Bronchial epithelial cell (primary cell): ENCODE data around the gene DRD5. TPM values are rescaled to one million over a fixed set of nuclear protein-coding genes. Genes with fewer than 3 reads are reported as not detected.
"Not testable (repeated sequence)": the region's sequence is repeated elsewhere in the genome, so short reads cannot be mapped to it uniquely, and the experiment has no call there.

Experiments
- DNase-seq: peaks from one replicate; pipeline ENCODE4 v3.0.0-alpha.2; 2010; ENCODE audit warnings: low read depth
- FAIRE-seq: peaks from 2 replicates; lab custom pipeline; 2011; peaks lifted over from hg19 to GRCh38; lab: Jason Lieb, UNC
- H3K27me3 ChIP-seq: 2 replicates; pipeline ENCODE4 v1.5.1; 2011; ENCODE audit warnings: low read length; ENCODE audit not compliant: control insufficient read depth, insufficient read depth
- H3K36me3 ChIP-seq: 2 replicates; pipeline ENCODE4 v1.5.1; 2011; ENCODE audit warnings: low read length; ENCODE audit not compliant: control insufficient read depth, insufficient read depth
- H3K4me3 ChIP-seq: 2 replicates; pipeline ENCODE4 v1.5.1; 2011; ENCODE audit warnings: mild to moderate bottlenecking, low read depth, low read length, control low read depth
- total RNA-seq: library from RNA; depleted of rRNA; stranded (reverse); fragments of >200 nt; gene quantifications from 2 replicates; pipeline ENCODE4 v1.2.1, GENCODE V29; 2014
- TF ChIP-seq, protein P1 (sequence below): IDR thresholded peaks from 2 replicates; pipeline ENCODE4 v1.5.1; 2011; ENCODE audit warnings: mild to moderate bottlenecking, moderate library complexity, low read length, control low read depth, inconsistent platforms; ENCODE audit not compliant: insufficient read depth, severe bottlenecking

The DRD5 gene
- total RNA-seq, 1 donor from 2014 or later = not detected

DNA sequence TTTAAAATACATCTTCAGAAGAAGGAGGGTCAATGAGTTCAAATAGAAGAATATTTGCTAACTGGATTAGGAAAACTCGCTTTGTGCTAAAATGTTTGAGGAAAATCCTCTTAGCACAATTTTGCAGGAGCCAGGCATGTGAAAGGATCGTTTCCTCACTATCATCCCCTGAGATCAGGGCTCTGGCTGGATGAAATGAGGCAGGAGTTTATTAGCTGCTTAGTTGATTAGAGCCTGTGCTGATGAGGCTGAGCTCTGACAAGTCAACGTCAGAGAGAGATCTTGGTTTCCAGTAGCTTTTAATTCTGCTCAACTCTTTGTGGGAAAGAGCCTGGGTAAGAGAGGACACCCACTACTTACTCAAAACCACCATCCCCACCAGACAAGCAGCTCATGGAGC is 8.0 kb upstream of the DRD5 start:
- Histone ChIP-seq H3K36me3 (no peaks in the 10 kb centered on the region), H3K4me3 (no peak overlapping the region), H3K27me3 (peaks cover 3% of the 10 kb centered on the region)
- TF ChIP-seq, protein P1, sequence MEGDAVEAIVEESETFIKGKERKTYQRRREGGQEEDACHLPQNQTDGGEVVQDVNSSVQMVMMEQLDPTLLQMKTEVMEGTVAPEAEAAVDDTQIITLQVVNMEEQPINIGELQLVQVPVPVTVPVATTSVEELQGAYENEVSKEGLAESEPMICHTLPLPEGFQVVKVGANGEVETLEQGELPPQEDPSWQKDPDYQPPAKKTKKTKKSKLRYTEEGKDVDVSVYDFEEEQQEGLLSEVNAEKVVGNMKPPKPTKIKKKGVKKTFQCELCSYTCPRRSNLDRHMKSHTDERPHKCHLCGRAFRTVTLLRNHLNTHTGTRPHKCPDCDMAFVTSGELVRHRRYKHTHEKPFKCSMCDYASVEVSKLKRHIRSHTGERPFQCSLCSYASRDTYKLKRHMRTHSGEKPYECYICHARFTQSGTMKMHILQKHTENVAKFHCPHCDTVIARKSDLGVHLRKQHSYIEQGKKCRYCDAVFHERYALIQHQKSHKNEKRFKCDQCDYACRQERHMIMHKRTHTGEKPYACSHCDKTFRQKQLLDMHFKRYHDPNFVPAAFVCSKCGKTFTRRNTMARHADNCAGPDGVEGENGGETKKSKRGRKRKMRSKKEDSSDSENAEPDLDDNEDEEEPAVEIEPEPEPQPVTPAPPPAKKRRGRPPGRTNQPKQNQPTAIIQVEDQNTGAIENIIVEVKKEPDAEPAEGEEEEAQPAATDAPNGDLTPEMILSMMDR = no peak
- no peak for FAIRE-seq
- DNase-seq = no peak

DNA sequence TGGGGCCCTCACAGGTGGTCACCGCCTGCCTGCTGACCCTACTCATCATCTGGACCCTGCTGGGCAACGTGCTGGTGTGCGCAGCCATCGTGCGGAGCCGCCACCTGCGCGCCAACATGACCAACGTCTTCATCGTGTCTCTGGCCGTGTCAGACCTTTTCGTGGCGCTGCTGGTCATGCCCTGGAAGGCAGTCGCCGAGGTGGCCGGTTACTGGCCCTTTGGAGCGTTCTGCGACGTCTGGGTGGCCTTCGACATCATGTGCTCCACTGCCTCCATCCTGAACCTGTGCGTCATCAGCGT is 652 bp downstream of the DRD5 start:
- no peak for FAIRE-seq
- TF ChIP-seq, protein P1 = no peak
- H3K4me3 ChIP-seq = no peak overlapping the region

DNA sequence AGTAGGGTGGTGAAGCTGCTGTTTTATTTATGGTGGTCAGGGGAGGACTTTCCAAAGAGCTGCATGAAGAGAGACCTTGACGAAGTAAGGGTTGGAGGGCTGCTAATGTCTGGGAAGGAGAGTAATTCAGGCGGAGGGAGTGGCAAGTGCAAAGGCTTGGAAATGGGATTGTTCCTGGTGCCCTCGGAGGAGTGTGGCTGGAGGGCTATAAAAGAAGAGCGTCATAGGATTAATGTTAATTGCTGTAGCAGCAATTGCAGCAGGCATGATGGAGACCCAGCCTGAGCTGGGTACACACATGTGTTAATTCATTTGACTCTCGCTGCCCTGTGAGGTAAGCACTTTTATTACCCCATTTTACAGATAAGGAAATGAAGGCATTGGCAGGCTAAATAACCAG is 4.5 kb downstream of the DRD5 start:
- not testable (repeated sequence) for H3K36me3 ChIP-seq, FAIRE-seq, H3K4me3 ChIP-seq, DNase-seq, H3K27me3 ChIP-seq

More for the DNA sequence above, 652 bp downstream of the DRD5 start:
- H3K27me3 ChIP-seq = peaks cover 5% of the 10 kb centered on the region
- no peaks in the 10 kb centered on the region for H3K36me3 ChIP-seq
- DNase-seq = no peak

DNA sequence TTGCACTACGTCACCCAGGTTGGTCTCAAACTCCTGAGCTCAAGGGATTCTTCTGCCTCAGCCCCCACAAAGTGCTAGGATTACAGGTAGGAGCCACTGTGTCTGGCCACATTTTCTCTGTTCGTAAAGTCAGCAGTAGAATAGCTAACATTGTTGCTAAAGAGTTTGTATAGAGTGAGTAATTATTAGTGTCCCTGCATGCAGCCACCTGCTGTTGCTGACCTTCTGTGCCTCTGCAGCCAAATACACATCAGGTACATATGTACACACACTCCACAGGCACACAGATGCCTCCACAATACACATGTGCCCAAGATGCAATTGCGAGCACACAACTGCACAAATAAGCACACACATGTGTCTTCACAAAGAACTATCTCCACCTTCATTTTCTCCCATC is 10.9 kb downstream of the DRD5 start:
- H3K4me3 ChIP-seq = no peak overlapping the region
- H3K27me3 ChIP-seq = no peaks in the 10 kb centered on the region
- DNase-seq (peak; percentile 74), FAIRE-seq (no peak)
- TF ChIP-seq, protein P1 = no peak
- H3K36me3 ChIP-seq = no peaks in the 10 kb centered on the region

DNA sequence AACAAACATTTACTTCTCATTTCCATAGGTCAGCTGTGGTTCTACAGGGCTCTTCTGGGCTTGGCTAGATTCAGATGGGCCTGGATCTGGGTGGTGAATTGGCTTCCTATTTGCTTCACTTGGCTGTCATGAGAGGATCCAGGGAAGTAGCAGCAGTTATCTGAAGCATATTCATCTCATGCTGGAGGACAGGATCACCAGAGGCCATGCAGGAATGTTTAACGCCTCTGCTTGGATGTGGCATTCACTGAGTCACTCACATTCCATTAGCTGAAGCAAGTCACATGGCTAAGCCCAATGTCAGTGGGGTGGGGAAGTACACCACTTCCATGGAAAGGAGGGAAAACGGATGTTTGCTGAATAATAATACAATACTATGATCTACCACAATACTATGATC is 15.2 kb downstream of the DRD5 start:
- not testable (repeated sequence) for H3K27me3 ChIP-seq, H3K36me3 ChIP-seq, H3K4me3 ChIP-seq, FAIRE-seq
- peak; percentile 17 for DNase-seq

DNA sequence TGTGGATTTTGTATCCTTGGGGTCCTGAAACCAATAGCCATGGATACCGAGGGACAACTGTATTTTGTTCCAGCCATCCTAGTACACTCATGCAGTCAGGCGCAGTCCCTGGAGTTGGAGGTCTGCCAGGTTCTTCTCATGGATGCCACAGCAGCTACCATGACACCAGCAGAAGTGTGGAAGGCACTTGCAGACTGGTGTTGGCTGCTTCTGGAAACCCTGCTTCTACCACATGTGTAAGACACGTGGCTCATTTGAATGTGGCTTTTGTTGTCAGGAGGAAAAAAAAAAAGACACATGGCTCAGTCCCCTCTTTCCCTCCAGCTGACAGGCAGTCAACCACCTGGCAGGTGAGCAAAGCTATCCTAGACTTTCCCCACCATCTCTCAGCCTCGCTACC is 19.4 kb downstream of the DRD5 start:
- FAIRE-seq (no peak), DNase-seq (no peak)
- TF ChIP-seq, protein P1 = no peak
- Histone ChIP-seq H3K36me3 (peaks cover 2% of the 10 kb centered on the region), H3K4me3 (no peak overlapping the region), H3K27me3 (peaks cover 1% of the 10 kb centered on the region)

DNA sequence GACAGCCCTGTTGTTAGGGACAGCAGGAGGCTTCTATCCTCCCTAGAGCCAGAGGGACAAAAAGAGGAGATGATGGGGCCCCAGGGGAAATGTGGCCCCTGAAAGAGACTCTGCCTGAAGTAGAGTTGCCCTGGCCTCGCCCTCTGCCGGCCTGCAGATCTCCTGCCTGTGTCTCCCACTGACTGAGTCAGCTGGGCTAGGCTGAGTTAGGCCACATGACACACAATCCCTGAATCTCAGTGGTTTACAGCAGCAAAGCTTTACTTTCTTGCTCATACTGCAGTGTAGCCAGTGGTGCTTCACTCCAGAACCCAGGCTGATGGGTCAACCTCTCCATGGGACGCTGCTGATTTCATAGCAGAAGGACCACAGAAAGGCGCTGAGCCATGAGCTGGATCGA is 23.5 kb downstream of the DRD5 start:
- no peaks in the 10 kb centered on the region for H3K36me3 ChIP-seq
- H3K4me3 ChIP-seq = no peak overlapping the region
- TF ChIP-seq, protein P1 = peak; percentile 6
- FAIRE-seq = no peak
- peak; percentile 53 for DNase-seq
- H3K27me3 ChIP-seq = peaks cover 1% of the 10 kb centered on the region
